Epithelial cell of esophagus (primary cell): ENCODE data around the gene AP4S1.

ENCODE experiments used
- DNase-seq: peaks from one replicate; pipeline ENCODE4 v3.0.0; 2010; ENCODE audit warnings: low read depth
- H3K4me3 ChIP-seq: 2 replicates; pipeline ENCODE4 v1.5.1; 2011; ENCODE audit warnings: mild to moderate bottlenecking, low read length, control low read depth
- TF ChIP-seq, protein P1 (sequence below): IDR thresholded peaks from 2 replicates; pipeline ENCODE4 v1.5.1; 2011; ENCODE audit warnings: low read depth, mild to moderate bottlenecking, low read length, control low read depth, inconsistent platforms; ENCODE audit not compliant: insufficient read depth; ENCODE audit errors: missing control alignments

AP4S1 gene

DNA sequence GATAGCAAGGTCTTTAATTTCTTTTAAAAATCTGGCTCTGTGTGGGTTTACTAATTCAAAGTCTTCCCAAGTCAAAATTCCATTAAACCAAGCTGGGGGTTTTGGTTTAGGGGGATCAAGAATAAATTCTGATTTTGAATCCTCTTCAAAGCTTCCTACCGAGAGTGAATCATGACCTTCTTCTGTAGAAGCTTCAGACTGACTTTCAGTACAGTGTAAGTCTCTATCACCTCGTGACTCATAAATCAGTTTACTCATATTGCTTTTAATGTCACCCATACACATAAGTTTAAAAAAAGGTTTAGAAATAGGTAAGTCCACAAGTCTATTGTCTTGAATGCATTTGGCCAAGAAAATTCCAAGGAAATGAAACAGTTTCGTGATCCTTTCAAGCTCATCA, 81.3 kb downstream of the AP4S1 start:
- H3K4me3 ChIP-seq, result no peak overlapping the region
- TF ChIP-seq, protein P1, sequence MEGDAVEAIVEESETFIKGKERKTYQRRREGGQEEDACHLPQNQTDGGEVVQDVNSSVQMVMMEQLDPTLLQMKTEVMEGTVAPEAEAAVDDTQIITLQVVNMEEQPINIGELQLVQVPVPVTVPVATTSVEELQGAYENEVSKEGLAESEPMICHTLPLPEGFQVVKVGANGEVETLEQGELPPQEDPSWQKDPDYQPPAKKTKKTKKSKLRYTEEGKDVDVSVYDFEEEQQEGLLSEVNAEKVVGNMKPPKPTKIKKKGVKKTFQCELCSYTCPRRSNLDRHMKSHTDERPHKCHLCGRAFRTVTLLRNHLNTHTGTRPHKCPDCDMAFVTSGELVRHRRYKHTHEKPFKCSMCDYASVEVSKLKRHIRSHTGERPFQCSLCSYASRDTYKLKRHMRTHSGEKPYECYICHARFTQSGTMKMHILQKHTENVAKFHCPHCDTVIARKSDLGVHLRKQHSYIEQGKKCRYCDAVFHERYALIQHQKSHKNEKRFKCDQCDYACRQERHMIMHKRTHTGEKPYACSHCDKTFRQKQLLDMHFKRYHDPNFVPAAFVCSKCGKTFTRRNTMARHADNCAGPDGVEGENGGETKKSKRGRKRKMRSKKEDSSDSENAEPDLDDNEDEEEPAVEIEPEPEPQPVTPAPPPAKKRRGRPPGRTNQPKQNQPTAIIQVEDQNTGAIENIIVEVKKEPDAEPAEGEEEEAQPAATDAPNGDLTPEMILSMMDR, result no peak
- DNase-seq, result peak; percentile 51

DNA sequence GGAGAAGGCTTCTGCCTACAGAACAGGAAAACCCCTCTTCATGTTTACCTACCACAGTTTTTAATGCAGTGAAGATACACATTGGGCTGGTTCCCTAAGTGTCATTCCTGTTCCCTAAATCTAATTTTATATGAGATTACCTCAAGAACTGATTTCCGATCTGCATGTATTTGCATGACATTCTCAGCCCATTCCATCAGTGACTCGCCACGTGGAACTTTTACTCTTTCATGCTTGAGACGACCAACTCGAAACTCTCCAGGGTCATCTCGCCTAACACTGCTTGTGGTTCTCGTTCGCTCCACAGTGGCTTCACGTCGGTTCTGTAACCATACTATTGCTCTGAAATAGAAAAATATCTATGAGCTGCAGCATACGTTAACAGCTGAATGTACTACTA, 83.8 kb downstream of the AP4S1 start:
- TF ChIP-seq, protein P1, result no peak
- DNase-seq, result no peak
- H3K4me3 ChIP-seq, result no peak overlapping the region

DNA sequence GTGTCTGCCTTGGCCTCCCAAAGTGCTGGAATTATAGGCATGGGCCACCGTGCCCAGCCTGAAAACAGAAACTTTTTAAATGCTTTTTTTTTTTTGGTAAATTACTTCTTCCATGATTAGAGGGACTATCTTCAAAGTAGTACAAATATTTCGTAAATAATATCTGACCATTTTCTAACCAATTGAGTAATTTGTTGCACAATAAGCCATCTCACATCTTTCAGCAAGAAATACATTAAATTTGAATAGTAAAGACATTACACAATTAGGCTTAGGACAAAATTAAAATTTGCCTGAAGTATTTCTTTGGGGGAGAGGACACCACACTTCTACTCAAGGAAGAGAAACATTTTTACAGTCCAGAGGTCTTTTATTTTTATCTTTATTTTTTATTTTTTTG, 85.4 kb downstream of the AP4S1 start:
- no peak for DNase-seq
- TF ChIP-seq, protein P1, result no peak
- no peak overlapping the region for H3K4me3 ChIP-seq

DNA sequence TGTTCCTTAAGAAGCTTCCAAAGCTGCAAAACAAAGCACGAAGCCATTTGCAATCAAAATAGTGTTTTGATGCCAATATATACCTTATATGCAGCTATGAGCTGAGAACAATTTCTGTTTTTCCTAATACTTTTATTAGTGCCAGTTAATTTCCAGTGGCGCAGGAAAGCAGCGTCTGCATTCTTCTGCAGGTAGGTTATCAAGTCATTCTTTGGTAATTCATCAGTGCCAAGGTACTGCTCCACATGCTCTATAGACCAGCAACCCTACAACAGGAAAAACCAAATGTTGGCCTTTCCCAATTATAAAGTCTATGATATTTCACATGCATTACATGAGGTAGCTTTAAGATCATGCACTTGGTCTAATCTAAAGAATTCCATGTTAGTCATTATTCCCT, 88.3 kb downstream of the AP4S1 start:
- H3K4me3 ChIP-seq, result no peak overlapping the region
- no peak for DNase-seq
- TF ChIP-seq, protein P1, result no peak

DNA sequence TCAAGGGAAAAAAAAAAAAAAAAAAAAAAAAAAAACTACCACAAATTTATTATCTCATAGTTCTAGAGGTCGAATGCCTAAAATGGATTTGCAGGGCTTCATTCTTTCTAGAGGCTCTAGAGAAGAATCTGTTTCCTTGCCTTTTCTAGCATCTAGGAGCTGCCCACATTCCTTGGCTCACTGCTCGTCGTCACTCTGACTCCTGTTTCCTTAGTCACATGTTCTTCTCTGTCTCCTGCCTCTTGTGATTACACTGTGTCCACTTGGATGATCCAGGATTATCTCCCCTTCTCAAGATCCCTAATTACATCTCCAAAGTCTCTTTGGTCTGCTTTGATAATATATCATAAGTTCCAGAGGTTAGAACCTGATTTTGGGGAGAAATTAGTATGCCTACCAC, 93.4 kb downstream of the AP4S1 start:
- no peak overlapping the region for H3K4me3 ChIP-seq
- TF ChIP-seq, protein P1, result no peak
- no peak for DNase-seq

DNA sequence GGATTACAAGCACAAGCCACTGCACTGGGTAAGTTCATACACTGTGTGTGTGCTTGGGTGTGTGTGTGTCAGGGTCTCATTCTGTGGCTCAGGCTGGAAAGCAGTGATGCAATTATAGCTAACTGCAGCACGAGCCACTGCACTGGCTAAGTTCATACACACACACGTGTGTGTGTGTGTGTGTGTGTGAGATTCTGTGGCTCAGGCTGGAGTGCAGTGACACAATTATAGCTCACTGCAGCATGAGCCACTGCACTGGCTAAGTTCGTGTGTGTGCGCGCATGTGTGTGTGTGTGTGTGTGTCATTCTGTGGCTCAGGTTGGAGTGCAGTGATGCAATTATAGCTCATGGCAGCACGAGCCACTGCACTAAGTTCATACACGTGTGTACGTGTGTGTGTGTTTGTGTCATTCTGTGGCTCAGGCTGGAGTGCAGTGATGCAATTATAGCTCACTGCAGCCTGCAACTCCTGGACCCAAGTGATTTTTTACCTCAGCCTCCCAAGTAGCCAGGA, 96.7 kb downstream of the AP4S1 start:
- H3K4me3 ChIP-seq, result no peak overlapping the region
- peak; percentile 53 for DNase-seq
- TF ChIP-seq, protein P1, result no peak

DNA sequence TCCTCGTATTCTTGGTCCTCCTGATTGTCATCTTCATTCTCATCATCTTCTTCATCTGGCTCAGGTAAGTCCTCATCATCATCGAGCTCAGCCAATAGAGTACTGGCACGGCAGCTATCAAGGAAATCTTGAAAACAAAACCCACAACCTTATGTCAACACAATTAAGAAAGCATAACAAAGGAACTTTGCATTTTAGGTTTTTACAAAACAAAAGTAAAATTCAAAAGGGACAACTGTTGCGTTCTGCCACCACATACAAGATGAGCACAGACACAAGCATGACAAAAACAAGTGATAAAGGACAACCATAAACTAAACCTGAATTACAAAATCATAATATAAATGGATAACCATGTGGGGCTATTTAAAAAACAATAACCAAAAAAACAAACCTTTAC, 97.5 kb downstream of the AP4S1 start:
- TF ChIP-seq, protein P1, result no peak
- no peak overlapping the region for H3K4me3 ChIP-seq
- no peak for DNase-seq
